AG20443 (cell line): Measurements from ENCODE around the gene SDK1.
"Not testable (repeated sequence)": the region's sequence is repeated elsewhere in the genome, so short reads cannot be mapped to it uniquely, and the experiment has no call there.

Experiments
- DNase-seq: peaks from one replicate; pipeline ENCODE4 v3.0.0; 2012; ENCODE audit warnings: low spot score, mixed read lengths

SDK1 gene

DNA sequence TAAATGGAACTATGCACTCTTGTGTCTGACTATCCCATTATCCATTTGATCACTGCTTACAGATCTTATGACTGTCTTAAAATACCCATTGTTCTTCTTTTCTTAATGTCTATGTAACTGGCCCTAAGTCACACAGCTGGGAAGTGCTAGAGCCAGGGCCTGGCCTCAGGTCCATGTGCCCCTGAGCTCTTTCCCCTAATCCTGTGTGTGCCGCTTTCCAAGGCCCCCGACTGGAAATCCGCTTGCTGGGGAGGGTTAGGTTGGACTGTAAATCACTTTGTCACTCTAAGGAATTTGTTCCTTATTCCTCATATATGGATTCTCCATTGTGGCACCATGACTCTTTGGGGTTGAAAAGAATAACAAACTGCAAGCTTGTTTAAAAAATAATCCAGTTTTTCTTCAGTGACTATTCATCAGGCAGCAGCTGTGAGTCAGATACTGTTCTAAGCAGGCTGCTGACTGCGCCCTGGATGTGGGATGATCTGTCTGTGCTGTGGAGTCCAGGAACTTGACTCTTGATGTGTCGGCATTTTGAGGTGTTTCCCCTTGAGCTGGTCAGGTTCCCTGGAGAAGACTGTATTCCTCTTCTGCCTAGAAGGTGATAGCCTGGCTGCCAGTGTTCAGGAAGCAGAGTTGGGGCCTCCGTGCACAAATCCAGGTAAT, 236.3 kb downstream of the SDK1 start:
- DNase-seq, result no peak

DNA sequence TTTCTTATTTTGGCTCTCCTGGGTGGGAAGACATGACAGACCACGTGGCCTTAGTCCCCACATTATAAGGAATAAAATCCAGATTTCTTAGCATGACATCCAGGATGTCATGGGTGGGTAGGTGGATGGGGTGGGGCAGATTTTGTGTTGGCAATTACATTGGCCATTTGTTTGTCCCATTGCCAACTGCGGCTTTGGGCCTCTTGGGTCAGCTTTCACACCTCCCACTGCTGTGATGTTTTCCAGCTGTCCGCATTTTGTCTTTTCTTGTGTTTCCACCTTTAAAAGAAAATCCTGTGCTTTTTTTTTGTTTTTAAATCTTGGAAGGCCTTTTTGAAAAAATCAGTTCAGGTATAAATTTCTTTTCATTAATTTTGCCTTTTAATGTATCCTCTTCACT, 237.0 kb downstream of the SDK1 start:
- DNase-seq, result no peak

DNA sequence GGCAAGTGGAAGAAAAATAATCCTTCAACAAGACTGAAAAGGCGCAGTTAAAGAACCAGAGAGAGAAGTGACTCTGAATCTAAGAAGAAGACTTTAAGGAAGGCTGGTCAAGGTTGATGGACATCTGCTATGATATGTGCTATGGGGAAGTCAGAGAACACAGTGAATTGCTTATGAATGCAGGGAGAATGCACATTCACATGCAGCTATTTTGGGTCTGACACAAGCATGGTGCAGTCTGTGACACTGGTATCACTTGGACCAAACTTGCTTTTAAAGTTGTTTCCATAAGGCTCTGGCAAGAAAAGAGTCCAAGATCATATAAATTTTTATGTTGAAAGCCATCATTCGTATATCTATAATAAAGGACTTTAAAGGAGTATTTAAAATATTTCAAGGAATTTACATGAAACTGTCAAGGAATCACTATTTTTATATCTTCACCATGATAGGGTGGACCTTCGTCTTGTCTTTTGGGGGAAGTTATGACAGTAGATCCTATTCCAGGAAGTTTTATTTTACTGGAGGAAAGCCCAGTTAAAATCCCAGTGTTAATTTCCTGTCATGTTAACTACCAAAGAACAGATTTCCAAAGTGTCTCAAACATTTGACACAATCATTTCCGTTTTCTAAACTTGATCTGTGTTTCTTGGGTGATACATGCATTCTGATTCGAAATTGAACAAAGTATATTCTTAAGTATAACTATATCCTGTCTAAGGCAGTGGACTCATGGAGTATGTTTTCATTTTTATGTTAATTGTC, 239.6 kb downstream of the SDK1 start:
- no peak for DNase-seq

DNA sequence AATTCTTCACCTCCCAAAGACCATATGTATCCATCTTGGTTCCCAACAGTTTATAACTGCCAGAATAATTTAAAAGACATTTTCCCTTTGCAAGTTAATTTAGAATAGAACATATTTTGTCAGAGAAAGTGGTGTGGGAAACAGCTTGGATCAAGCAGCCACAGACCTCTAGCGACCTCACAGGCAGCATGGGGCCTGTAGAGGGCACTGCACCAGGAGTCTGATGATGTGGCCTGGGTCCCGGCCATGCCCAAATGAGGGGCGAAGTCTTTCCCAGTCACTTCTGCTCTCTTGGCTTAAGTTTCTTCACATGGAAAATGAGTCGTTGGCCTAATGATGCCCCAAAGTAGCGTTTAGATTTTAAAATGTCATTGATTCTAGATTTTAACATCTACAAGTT, 243.2 kb downstream of the SDK1 start:
- DNase-seq, result no peak

DNA sequence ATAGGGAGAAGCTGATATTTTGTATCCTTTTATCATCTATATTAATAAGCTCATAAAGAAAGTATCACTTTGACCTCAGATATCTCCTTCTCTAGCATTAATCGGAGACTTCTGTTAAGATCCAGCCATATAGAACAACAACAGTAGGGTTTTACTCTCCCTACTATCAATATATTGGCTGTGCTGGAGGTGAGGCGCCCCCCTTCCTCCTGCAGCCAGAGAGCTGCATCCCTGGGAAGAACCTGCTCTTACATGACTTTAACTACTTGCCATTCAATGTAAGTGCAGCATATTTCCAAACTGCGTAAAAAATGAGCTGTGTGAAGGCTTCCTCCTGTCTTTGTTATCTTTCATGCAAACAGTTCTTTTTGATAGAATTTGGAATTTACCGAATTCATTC, 247.8 kb downstream of the SDK1 start:
- DNase-seq, result no peak

DNA sequence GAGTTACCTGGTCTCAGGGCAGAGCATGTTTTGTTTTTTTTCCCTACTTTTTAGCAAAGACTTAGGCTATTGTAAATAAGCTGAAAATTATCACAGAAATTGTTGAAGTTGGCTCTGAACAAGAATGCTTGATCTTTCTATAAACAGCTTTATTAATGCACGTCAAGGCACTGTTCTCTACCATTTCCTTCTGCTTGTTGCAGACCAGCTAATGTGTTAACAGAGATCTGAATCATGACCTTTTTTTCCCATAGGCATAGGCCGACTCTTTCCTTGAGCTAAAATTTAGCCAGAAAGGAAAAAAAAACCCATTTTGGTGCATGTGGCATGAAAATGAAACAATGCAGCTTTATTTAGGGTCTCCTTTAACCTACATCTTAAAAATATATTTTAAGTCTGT, 248.5 kb downstream of the SDK1 start:
- DNase-seq, result no peak

DNA sequence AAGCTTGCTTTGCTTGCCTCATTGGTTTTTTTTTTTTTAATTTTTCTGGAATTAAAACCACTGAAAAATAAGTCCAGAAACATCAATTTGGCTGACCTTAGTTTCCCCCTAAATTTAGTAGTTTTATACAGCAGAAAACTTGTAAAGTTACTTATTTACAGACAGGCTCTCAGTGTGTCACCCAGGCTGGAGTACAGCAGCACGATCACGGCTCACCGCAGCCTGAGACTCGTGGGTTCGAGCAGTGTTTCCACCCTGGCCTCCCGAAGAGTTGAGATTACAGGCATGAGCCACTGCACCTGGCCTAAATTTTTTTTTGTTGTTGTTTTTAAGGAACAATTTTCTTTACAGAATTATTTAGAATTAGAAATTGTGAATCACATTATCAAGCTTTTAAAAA, 250.5 kb downstream of the SDK1 start:
- DNase-seq, result no peak

DNA sequence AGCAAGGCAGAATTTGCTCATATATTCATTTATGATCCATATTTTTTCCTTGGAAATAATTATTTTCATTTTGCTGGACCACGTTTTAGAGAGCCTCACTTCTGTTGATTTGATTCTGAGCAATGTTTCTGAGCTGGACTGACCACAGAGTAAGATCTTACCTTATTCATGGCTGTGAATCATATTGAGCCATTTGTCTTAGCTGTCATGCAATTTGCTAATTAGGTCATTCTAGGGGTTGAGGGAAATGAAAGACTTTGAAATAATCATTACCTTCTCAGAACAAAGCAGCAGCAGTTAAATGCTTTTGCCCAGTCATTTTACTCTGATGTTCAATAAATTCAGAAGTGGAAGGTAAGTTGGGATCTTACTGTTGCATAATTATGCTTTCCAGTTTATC, 251.4 kb downstream of the SDK1 start:
- DNase-seq, result no peak

DNA sequence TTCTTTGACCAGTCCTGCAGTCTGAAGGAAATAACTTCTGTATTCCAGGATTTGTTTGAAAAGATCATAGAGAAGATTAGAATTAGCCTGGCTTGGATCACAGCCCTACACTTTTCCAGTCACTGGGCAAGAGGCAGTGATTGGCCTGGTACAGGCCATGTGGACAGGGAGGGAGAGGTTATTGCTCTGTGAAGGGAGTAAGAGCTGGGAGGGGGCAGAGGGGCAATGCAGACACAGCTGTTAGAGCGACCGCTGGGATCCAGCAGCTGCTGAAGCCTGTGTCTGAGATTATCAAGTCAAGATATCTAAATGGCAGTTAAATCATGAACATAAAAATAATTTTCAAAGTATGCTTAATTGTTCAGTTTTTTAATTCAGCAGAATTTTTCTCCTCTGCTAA, 257.3 kb downstream of the SDK1 start:
- no peak for DNase-seq

DNA sequence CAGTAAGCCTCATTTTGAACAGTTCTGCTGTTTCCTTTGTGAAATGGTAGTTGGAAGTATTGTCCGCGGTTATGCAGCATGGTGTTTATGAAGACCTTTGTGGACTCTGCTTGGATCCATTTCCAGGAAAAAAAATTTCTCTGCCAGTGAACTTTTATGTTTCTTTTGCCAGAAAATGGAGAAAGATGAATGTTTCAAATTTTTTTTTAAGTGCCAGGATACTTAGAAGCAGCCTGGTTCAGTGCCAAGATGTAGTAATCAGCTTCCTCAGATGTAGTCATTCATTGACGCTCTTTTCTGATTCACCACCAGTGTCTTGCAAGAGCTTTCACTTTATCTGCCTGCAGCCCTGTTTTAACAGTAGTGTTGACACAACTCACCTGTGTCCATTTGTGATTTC, 258.2 kb downstream of the SDK1 start:
- no peak for DNase-seq

DNA sequence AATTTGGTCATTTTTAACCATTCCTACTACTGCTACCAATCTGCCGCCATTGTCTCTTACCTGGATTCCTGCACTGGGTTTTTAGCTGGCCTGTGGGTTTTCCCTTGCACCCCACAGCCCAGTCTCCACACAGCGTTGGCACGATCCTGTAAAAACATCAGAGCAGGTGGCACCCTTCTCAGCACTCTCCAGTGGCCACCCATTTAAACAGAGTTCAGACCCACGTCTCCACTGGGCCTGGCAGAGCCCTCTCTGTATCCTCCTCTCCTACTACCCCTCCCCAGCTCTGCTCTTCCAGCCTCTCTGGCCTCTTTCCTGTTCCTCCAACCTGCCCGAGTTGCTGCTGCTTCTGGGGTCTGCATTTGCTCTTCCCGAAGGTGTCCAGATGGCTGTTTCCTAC, 259.4 kb downstream of the SDK1 start:
- no peak for DNase-seq

DNA sequence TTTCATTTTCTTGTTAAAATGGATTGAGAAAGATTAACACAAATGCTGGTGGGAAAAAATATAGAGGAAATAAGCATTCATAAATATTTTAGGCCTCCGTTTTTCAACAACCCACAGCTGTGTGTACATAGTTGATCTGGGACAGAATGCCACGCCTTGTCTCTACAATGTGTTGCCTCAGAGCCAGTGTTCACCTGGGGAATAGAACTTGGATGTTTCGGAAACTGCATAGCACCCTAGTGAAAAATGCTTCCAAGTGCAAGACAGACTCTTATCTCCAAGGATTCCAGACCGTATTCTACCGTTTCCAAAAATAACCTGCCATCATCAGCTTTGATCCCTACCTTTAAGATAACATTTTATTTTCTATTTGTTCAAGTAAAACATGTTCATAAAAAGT, 260.9 kb downstream of the SDK1 start:
- no peak for DNase-seq

DNA sequence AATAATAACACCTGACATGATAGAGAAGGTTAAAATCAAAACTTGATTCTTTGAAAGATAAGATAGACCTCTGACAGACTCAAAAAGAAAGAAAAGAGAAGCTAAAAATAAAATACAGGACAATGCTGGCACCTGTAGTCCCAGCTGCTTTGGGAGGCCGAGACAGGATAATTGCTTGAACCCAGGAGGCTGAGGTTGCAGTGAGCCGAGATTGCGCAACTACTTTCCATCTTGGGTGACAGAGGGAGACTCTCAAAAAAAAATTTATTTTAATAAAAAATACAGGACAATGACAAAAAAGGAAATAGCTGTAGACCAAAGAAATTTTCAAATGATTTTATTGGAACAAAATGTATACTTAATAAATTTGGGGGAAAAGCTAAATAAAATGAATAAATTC, 263.2 kb downstream of the SDK1 start:
- no peak for DNase-seq

DNA sequence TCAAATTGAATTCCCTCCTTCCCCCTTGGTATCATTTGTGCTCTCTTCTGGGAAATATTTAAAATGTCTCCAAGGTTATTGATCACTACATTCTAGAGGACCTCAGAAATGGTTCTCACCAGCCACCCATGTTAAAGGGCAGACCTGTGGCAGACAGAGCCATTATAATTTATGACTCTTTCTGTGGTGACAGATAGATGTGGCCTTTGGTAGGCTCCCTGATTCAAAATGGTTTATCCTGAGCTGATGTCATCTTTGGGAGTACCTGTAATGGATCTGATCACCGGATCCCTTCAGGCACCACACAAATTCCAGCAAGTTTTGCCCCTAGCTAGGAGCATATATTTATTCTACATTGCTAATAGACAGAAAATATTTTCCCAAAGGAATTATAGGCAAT, 267.5 kb downstream of the SDK1 start:
- DNase-seq, result no peak

DNA sequence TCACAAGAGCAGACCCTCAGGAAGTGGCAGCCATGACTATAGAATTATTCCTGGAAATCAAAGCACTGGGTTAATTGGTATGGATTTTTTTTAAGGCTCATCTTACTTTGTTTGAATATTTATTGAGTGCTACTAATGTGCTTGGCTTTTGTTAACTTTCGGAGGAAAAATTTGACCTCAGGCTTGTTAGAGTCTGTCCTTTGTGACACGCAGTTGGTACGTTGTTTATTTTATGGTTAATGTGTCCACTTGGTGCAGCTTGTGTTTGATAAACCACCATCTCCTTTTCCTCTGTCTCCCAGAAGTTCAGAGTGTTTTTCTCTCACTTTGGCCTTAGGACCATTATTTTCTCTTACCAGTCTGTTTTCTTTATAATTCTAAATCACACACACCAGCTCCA, 268.6 kb downstream of the SDK1 start:
- DNase-seq, result no peak

DNA sequence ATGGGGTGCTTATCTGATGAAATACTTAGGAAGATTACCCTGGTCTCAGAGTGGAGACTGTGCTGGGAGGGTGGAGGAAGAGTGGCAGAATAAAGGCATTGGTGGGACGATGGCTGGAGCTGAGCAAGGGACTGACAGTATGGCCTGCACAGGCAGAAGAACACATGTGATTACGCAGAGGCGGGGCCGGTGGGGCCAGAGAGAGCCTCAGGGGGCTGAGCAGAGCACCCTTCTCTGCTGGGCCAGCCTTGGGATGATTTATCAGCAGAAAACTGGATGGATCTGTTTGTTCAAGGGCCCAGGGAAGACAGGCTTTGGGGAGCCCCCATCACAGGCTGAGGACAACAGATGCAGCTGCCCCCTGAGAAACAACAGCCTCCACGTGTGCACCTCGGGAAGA, 272.1 kb downstream of the SDK1 start:
- no peak for DNase-seq

DNA sequence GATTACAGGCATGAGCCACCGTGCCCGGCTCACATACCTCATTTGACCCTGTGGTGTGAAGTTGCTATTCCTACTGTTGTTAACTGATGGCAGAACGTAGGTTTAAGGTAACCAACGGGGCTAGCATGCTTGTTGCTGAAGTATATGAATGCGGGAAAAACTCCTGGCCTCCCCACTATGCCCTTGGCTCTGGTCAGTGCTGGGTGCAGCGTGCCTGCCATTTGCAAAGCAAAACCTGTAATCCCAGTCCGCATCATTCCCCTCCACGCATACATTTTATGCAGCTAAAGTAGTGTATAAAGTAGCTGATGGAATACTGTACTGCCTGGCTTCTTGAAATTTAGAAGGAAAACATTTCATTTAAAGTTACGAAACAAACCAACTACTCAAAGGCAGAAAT, 273.3 kb downstream of the SDK1 start:
- no peak for DNase-seq

DNA sequence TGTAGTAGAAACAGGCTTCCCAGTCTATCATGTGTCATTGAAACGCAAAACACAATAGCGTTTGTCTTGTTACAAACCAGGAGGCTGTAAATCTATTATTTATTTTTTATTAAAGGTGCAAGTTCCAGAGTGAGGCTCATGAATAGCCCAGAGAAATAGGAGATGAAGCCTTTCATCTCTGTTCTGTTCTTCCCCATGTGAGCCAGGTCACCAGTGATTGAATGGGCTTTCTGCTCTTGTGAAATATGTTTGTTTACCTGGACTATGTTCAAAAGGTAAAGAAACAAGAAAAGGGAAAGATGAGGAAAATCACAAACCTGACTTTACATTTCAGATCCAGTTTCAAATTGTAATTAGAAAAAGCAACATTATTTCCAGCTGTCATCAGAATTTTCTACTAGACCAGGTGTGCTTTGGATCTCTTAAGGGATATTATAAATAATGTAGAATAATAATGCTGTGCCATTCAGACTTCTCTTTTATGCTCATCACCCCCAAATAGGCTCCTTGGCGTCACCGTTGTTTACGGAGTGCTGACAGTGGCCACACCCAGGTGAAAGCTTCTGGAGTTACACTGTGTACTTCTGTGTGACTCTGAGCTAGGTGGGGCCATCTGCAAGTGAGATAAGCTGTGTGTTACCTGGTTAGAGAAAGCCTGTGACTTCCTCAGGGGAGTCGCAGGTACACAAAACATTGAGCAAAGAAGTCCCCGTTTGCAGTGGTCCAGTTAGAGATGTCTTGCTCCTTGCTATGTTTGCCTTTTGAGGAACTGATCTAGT, 274.9 kb downstream of the SDK1 start:
- no peak for DNase-seq

DNA sequence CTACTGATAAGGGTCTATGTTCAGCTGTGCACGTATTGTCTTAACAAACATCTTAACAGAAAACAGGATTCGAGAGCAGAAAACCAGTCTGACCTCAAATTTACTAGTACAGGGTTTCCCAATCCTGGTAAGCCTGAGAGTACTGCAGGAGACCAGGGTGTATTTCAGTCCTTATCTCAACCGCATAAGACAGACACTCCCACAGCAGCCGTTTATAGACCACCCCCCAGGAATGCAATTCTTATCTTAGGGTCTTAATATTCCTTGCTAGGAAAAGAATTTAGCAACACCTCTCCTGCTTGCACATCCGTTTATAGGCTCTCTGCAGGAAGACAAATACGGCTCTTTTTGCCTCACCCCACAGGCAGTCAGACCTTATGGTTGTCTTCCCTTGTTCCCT, 277.3 kb downstream of the SDK1 start:
- DNase-seq, result no peak

DNA sequence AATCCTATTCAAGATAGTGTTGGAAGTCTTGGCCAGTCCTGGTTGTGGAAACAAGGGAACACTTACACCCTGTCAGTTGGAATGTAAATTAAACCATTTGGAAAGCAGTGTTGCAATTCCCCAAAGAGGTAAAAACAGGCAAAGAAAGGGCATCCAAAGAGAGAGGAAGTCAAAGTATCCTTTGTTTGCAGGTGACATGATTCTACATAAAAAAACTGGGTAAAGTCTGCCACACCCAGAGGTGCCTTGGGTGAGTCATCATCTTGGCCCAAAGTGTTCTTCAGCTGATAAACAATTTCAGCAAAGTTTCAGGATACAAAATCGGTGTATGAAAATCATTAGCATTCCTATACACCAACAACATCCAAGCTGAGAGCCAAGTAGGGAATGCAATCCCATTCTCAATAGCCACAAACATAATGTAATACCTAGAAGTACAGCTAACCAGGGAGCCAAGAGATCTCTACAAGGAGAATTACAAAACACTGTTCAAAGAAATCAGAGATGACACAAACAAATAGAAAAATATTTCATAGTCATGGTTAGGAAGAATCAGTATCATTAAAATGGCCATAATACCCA, 278.7 kb downstream of the SDK1 start:
- DNase-seq, result no peak

DNA sequence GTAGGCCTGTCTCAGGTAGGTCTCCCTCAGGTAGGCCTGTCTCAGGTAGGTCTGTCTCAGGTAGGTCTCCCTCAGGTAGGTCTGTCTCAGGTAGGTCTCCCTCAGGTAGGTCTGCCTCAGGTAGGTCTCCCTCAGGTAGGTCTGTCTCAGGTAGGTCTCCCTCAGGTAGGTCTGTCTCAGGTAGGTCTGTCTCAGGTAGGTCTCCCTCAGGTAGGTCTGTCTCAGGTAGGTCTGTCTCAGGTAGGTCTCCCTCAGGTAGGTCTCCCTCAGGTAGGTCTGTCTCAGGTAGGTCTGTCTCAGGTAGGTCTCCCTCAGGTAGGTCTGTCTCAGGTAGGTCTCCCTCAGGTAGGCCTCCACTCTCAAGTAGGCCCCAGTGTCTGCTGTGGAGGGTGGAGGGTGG, 281.1 kb downstream of the SDK1 start:
- not testable (repeated sequence) for DNase-seq

DNA sequence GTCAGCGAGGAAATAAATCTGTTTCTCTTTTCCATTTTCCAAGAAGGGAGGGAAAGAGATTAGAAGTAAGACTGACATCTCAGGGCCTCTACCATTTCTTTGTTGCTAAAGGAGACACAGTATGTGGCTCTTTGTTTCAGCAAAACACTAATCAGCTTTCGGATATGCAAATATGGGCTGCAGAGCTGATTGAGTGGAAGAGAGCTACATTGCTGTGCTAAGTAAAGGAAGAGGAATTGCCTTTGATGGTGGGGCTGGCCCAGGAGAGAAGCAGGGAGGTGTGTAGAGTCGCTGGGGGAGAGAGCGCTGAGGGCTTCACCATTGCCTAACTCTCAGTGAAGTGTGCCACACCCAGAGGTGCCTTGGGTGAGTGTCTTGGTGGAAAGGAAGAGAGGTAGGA, 284.8 kb downstream of the SDK1 start:
- DNase-seq, result no peak

DNA sequence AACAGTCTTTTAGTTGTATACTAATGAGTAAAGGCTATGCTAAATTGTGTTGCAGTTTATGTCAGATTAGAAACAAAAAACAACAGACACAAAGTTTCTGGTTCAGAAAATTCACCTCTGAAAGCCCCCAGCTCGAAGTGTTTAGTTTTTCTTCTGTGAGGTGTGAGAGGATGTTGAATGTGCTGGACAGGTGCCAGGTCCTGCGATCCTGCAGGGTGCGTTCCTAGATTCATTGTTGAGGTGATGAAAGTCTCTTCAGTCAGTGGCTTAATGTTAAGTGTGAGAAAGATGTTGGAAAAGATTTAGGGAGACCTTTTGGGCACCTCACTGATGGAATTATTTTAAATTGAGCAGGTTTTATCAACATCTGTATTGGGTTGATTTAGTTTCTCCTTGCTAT, 287.3 kb downstream of the SDK1 start:
- DNase-seq, result no peak
